Cardiac fibroblast (primary cell): ENCODE measurements around the gene SLC39A11.
"Not testable (repeated sequence)": the region's sequence is repeated elsewhere in the genome, so short reads cannot be mapped to it uniquely, and the experiment has no call there.

Source experiments
- DNase-seq, 2 donors: peaks; one replicate each; pipeline versions ENCODE4 v3.0.0 to v3.0.0-alpha.2; 2010; ENCODE audit warnings: low read depth in 2 of 2
- H3K4me3 ChIP-seq, 2 donors: replicated peaks in 1 of 2; 1 replicate in 1 of 2; 2 replicates in 1 of 2; pipeline ENCODE4 v1.5.1; 2011; ENCODE audit warnings: low read depth in 2 of 2, low read length in 2 of 2, mild to moderate bottlenecking in 2 of 2, moderate library complexity in 1 of 2
- CTCF ChIP-seq: IDR thresholded peaks from one replicate; pipeline ENCODE4 v1.5.1; 2011; ENCODE audit warnings: low read depth, mild to moderate bottlenecking, low read length, inconsistent platforms

Gene SLC39A11

DNA sequence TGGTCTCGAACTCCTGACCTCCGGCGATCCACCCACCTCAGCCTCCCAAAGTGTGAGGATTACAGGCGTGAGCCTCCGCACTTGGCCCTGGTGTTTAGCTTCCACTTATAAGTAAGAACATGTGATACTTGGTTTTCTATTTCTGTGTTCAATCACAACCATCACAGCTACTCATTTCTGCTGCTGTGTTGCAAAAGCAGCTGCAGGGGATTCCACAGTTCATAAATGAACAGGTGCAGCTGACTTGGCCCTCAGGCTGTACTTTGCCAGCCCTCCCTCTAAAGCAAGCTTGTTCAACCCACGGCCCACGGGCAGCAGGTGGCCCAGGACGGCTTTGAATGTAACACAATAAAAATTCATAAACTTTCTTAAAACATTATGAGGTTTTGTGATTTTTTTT is 79.2 kb downstream of the SLC39A11 start:
- DNase-seq, result no peak
- no peak for TF ChIP-seq CTCF
- H3K4me3 ChIP-seq, result no peak overlapping the region

- DNase-seq, result no peak
- H3K4me3 ChIP-seq, result no peak overlapping the region
- TF ChIP-seq CTCF, result no peak
Observed at GRCh38 chr17:73011016-73011486, 81.4 kb downstream of the SLC39A11 start.

DNA sequence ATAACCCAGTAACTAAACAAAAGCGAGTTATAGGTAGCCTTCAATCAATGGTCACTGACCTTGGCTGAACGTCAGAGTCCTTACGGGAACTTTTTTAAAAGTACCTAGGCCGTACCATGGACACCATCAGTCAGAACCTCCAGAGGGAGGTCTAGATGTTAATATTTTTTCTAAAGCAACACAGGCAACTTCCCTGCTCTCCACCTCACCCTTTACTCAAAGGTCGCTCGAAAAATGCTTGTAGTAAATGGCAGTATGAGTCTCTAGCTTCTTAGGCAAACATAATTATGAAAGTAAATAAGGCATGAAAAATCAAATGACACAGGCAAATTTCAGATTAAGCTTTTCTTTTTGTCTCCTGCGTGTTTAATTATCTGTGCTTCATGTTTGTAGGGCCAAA is 82.1 kb downstream of the SLC39A11 start:
- no peak overlapping the region for H3K4me3 ChIP-seq
- TF ChIP-seq CTCF, result no peak
- DNase-seq, result no peak

- no peak for TF ChIP-seq CTCF
- peak in 1 of 2 donors; percentile 42 for DNase-seq
- no peak overlapping the region for H3K4me3 ChIP-seq
Observed at GRCh38 chr17:73007407-73007806, 85.1 kb downstream of the SLC39A11 start.

DNA sequence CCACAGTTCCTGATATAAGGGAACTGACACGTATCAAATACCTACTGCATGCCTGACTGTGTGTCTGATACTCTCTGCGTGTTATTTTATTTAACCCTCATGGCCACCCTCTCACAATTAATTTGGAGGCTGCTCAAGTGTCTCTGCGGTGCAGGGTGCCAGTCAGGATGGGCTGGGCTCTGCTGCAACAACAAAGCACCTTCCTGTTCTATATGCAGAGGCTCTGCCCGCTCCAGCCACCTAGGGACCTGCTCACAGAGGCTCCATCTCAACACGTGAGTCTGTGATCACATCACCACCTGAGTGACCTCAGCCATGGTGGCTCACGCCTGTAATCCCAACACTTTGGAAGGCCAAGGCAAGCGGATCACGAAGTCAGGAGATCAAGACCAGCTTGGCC is 87.1 kb downstream of the SLC39A11 start:
- DNase-seq, result no peak
- no peak overlapping the region for H3K4me3 ChIP-seq
- TF ChIP-seq CTCF, result no peak

- H3K4me3 ChIP-seq, result no peak overlapping the region
- no peak for TF ChIP-seq CTCF
- no peak for DNase-seq
Observed at GRCh38 chr17:73003487-73003886, 89.0 kb downstream of the SLC39A11 start.

- H3K4me3 ChIP-seq, result no peak overlapping the region
- DNase-seq, result no peak
- no peak for TF ChIP-seq CTCF
Observed at GRCh38 chr17:73000832-73001231, 91.7 kb downstream of the SLC39A11 start.

GRCh38 chr17:72999474-72999873 is 93.0 kb downstream of the SLC39A11 start:
- not testable (repeated sequence) for H3K4me3 ChIP-seq, DNase-seq
